Naive thymus-derived CD8-positive, alpha-beta T cell (primary cell): ENCODE results near the gene PDILT. TPM values are rescaled to one million over a fixed set of nuclear protein-coding genes. Genes with fewer than 3 reads are reported as not detected.
"Not testable (repeated sequence)": the region's sequence is repeated elsewhere in the genome, so short reads cannot be mapped to it uniquely, and the experiment has no call there.

Source experiments
- ATAC-seq, 2 donors: fragments of 150-1000 bp; cut with Tn5 transposase in 1 of 2; sonication (Bioruptor Pico), chemical (Tn5 transposase) in 1 of 2; 1 replicate in 1 of 2; 2 replicates in 1 of 2; pipeline ENCODE4 v1.10.0; 2021; ENCODE audit warnings: mild to moderate bottlenecking in 2 of 2, moderate library complexity in 2 of 2
- POLR2A ChIA-PET: fragments of 350-600 bp; sonication (Branson Sonifier 250); formaldehyde crosslinking; loops from one replicate; lab custom pipeline; 2021; ENCODE audit warnings: antibody characterized with exemption; lab: Charles Lee
- DNase-seq, 10 donors: peaks; one replicate each; pipeline versions ENCODE4 v3.0.0 to v3.0.0-alpha.2; 2020 to 2022
- H3K27ac Mint-ChIP-seq, 10 donors: one replicate each; pipeline ENCODE4 v1.8.0; 2020 to 2022; ENCODE audit warnings: mild to moderate bottlenecking in 10 of 10, mixed read lengths in 10 of 10, moderate library complexity in 4 of 10, inconsistent platforms in 1 of 10
- H3K27me3 Mint-ChIP-seq, 5 donors: one replicate each; pipeline ENCODE4 v1.8.0; 2021 to 2022; ENCODE audit warnings: mixed read lengths in 5 of 5
- H3K36me3 Mint-ChIP-seq, 3 donors: one replicate each; pipeline ENCODE4 v1.8.0; 2020 to 2022; ENCODE audit warnings: mixed read lengths in 3 of 3, mild to moderate bottlenecking in 2 of 3, inconsistent platforms in 1 of 3
- H3K4me1 Mint-ChIP-seq, 4 donors: one replicate each; pipeline ENCODE4 v1.8.0; 2021 to 2022; ENCODE audit warnings: mixed read lengths in 4 of 4
- H3K4me3 Mint-ChIP-seq, 10 donors: one replicate each; pipeline ENCODE4 v1.8.0; 2020 to 2022; ENCODE audit warnings: mild to moderate bottlenecking in 10 of 10, mixed read lengths in 10 of 10, moderate library complexity in 6 of 10, inconsistent platforms in 1 of 10
- H3K9me3 Mint-ChIP-seq, 9 donors: one replicate each; pipeline ENCODE4 v1.8.0; 2020 to 2022; ENCODE audit warnings: mixed read lengths in 9 of 9, mild to moderate bottlenecking in 3 of 9, inconsistent platforms in 1 of 9, moderate library complexity in 1 of 9
- polyA plus RNA-seq, 3 donors: library from polyadenylated mRNA; unstranded; fragments of 300-500 nt; fragmentation: Illumina TruSeq; gene quantifications; one replicate each; pipeline ENCODE4 v1.2.3, GENCODE V29; 2021
- total RNA-seq, 8 experiments: library from RNA in 2 of 8; stranded (reverse) in 2 of 8; gene quantifications; one replicate each; pipeline ENCODE4 v1.2.3 and lab custom pipeline; 2021 to 2026

Gene PDILT
- total and polyA plus RNA-seq, 5 experiments from 2014 or later = not detected

- DNase-seq (no peak), ATAC-seq (no peak)
- Mint-ChIP-seq H3K4me1 (no peaks in the 10 kb centered on the region), H3K9me3 (peaks cover 0 to 2% (median 0%) of the 10 kb centered on the region in 9 donors), H3K27me3 (peaks cover 2 to 13% (median 6%) of the 10 kb centered on the region in 5 donors), H3K4me3 (no peak overlapping the region), H3K36me3 (no peaks in the 10 kb centered on the region), H3K27ac (no peak overlapping the region)
- POLR2A ChIA-PET = no interaction called here
Observed at GRCh38 chr16:20424129-20424866, 19.8 kb upstream of the PDILT start.

- POLR2A ChIA-PET, ATAC-seq, H3K9me3 Mint-ChIP-seq, H3K27ac Mint-ChIP-seq, H3K4me1 Mint-ChIP-seq, DNase-seq, H3K4me3 Mint-ChIP-seq, H3K36me3 Mint-ChIP-seq: not testable (repeated sequence)
- H3K27me3 Mint-ChIP-seq = peaks cover 2 to 13% (median 6%) of the 10 kb centered on the region in 5 donors
Observed at GRCh38 chr16:20423772-20424128, 19.2 kb upstream of the PDILT start.

- POLR2A ChIA-PET, H3K9me3 Mint-ChIP-seq, H3K4me1 Mint-ChIP-seq, H3K36me3 Mint-ChIP-seq, H3K4me3 Mint-ChIP-seq, DNase-seq, ATAC-seq, H3K27me3 Mint-ChIP-seq, H3K27ac Mint-ChIP-seq: not testable (repeated sequence)
Observed at GRCh38 chr16:20421748-20422147, 17.2 kb upstream of the PDILT start.

GRCh38 chr16:20419093-20419492, 14.6 kb upstream of the PDILT start:
- H3K4me3 Mint-ChIP-seq, H3K36me3 Mint-ChIP-seq, ATAC-seq, POLR2A ChIA-PET, DNase-seq, H3K4me1 Mint-ChIP-seq, H3K9me3 Mint-ChIP-seq, H3K27ac Mint-ChIP-seq: not testable (repeated sequence)
- peaks cover 0 to 13% (median 0%) of the 10 kb centered on the region in 5 donors for H3K27me3 Mint-ChIP-seq

GRCh38 chr16:20415541-20415940, 11.0 kb upstream of the PDILT start:
- Mint-ChIP-seq H3K27me3 (peaks cover 2 to 12% (median 7%) of the 10 kb centered on the region in 5 donors), H3K9me3 (peaks cover 0 to 2% (median 0%) of the 10 kb centered on the region in 9 donors), H3K27ac (no peak overlapping the region), H3K4me3 (no peak overlapping the region), H3K36me3 (no peaks in the 10 kb centered on the region), H3K4me1 (no peaks in the 10 kb centered on the region)
- DNase-seq = no peak
- POLR2A ChIA-PET = no interaction called here
- no peak for ATAC-seq

- Mint-ChIP-seq H3K4me3 (no peak overlapping the region), H3K27me3 (peaks cover 5 to 17% (median 11%) of the 10 kb centered on the region in 5 donors), H3K36me3 (no peaks in the 10 kb centered on the region), H3K27ac (peak overlapping the region in 1 of 10 donors; percentile 90), H3K9me3 (no peaks in the 10 kb centered on the region), H3K4me1 (no peaks in the 10 kb centered on the region)
- DNase-seq (no peak), ATAC-seq (no peak)
- POLR2A ChIA-PET = no interaction called here
Observed at GRCh38 chr16:20411055-20411454, 6.5 kb upstream of the PDILT start.

- POLR2A ChIA-PET = no interaction called here
- Mint-ChIP-seq H3K27me3 (peaks cover 7 to 17% (median 10%) of the 10 kb centered on the region in 5 donors), H3K36me3 (no peaks in the 10 kb centered on the region), H3K9me3 (no peaks in the 10 kb centered on the region), H3K4me3 (no peak overlapping the region), H3K27ac (no peak overlapping the region), H3K4me1 (no peaks in the 10 kb centered on the region)
- no peak for DNase-seq
- ATAC-seq = no peak
Observed at GRCh38 chr16:20410121-20410723, 5.7 kb upstream of the PDILT start.

GRCh38 chr16:20409398-20410120, 5.0 kb upstream of the PDILT start, which contains the start of gene ACSM5:
Gene ACSM5 (plus strand): TSS chr16:20409534. CDS start chr16:20411485, 1,951 bp downstream.
- Mint-ChIP-seq H3K36me3 (no peaks in the 10 kb centered on the region), H3K27me3 (peaks cover 7 to 22% (median 8%) of the 10 kb centered on the region in 5 donors), H3K9me3 (no peaks in the 10 kb centered on the region), H3K4me1 (no peaks in the 10 kb centered on the region), H3K27ac (peak within 1 kb of the TSS in 1 of 10 donors; percentile 84), H3K4me3 (no peak within 1 kb of the TSS)
- DNase-seq = no peak
- POLR2A ChIA-PET = no interaction called here
- ATAC-seq = no peak

- DNase-seq (no peak), ATAC-seq (no peak)
- Mint-ChIP-seq H3K27ac (no peak overlapping the region), H3K9me3 (no peaks in the 10 kb centered on the region), H3K27me3 (peaks cover 0 to 19% (median 6%) of the 10 kb centered on the region in 5 donors), H3K36me3 (no peaks in the 10 kb centered on the region), H3K4me3 (no peak overlapping the region), H3K4me1 (peaks cover 0 to 2% (median 0%) of the 10 kb centered on the region in 4 donors)
- POLR2A ChIA-PET = no interaction called here
Observed at GRCh38 chr16:20402651-20403050, 1.9 kb downstream of the PDILT start.

- peaks cover 0 to 2% (median 0%) of the 10 kb centered on the region in 4 donors for H3K4me1 Mint-ChIP-seq
- POLR2A ChIA-PET = no interaction called here
Observed at GRCh38 chr16:20401475-20402016, 3.0 kb downstream of the PDILT start.

GRCh38 chr16:20401066-20401465, 3.5 kb downstream of the PDILT start:
- no peak overlapping the region for H3K27ac Mint-ChIP-seq
- H3K9me3 Mint-ChIP-seq = no peaks in the 10 kb centered on the region
- DNase-seq (no peak), ATAC-seq (no peak)
- peaks cover 0 to 19% (median 4%) of the 10 kb centered on the region in 5 donors for H3K27me3 Mint-ChIP-seq
- H3K4me1 Mint-ChIP-seq = peaks cover 0 to 2% (median 0%) of the 10 kb centered on the region in 4 donors
- no peak overlapping the region for H3K4me3 Mint-ChIP-seq
- no peaks in the 10 kb centered on the region for H3K36me3 Mint-ChIP-seq
- POLR2A ChIA-PET = no interaction called here

More at GRCh38 chr16:20401475-20402016, 3.0 kb downstream of the PDILT start:
- no peak overlapping the region for H3K4me3 Mint-ChIP-seq
- H3K9me3 Mint-ChIP-seq = no peaks in the 10 kb centered on the region
- DNase-seq (no peak), ATAC-seq (no peak)
- no peaks in the 10 kb centered on the region for H3K36me3 Mint-ChIP-seq
- H3K27ac Mint-ChIP-seq = no peak overlapping the region
- H3K27me3 Mint-ChIP-seq = peaks cover 0 to 19% (median 6%) of the 10 kb centered on the region in 5 donors

GRCh38 chr16:20399185-20399584, 5.4 kb downstream of the PDILT start:
- no peak overlapping the region for H3K27ac Mint-ChIP-seq
- H3K9me3 Mint-ChIP-seq = no peaks in the 10 kb centered on the region
- ATAC-seq (no peak), DNase-seq (no peak)
- H3K36me3 Mint-ChIP-seq = no peaks in the 10 kb centered on the region
- peaks cover 0 to 9% (median 2%) of the 10 kb centered on the region in 5 donors for H3K27me3 Mint-ChIP-seq
- POLR2A ChIA-PET = no interaction called here
- H3K4me3 Mint-ChIP-seq = no peak overlapping the region
- H3K4me1 Mint-ChIP-seq = peaks cover 0 to 2% (median 0%) of the 10 kb centered on the region in 4 donors
